Astrocyte (in vitro differentiated cells and primary cell): Measurements from ENCODE around the gene RTTN. TPM values are rescaled to one million over a fixed set of nuclear protein-coding genes. Genes with fewer than 3 reads are reported as not detected.
"Not testable (repeated sequence)": the region's sequence is repeated elsewhere in the genome, so short reads cannot be mapped to it uniquely, and the experiment has no call there.

ENCODE experiments used
- DNase-seq: peaks from one replicate; pipeline ENCODE4 v3.0.0-alpha.2; 2010; ENCODE audit warnings: low read depth
- FAIRE-seq: peaks from 2 replicates; lab custom pipeline; 2011; peaks lifted over from hg19 to GRCh38; lab: Jason Lieb, UNC
- H2AFZ ChIP-seq: 2 replicates; pipeline ENCODE4 v1.6.0; 2012; ENCODE audit warnings: low read depth, low read length, inconsistent platforms
- H3K27ac ChIP-seq: 2 replicates; pipeline ENCODE4 v1.5.1; 2011; ENCODE audit warnings: low read depth, low read length, inconsistent platforms
- H3K27me3 ChIP-seq: 2 replicates; pipeline ENCODE4 v1.6.0; 2011; ENCODE audit warnings: low read length, inconsistent platforms; ENCODE audit not compliant: insufficient read depth
- H3K36me3 ChIP-seq: 2 replicates; pipeline ENCODE4 v1.5.1; 2011; ENCODE audit warnings: low read length, inconsistent platforms; ENCODE audit not compliant: insufficient read depth
- H3K4me1 ChIP-seq: 2 replicates; pipeline ENCODE4 v1.5.1; 2011; ENCODE audit warnings: low read length, inconsistent platforms; ENCODE audit not compliant: insufficient read depth
- H3K4me2 ChIP-seq: 2 replicates; pipeline ENCODE4 v1.6.0; 2012; ENCODE audit warnings: low read length, inconsistent platforms
- H3K4me3 ChIP-seq: 2 replicates; pipeline ENCODE4 v1.5.1; 2011; ENCODE audit warnings: low read depth, mild to moderate bottlenecking, low read length, inconsistent platforms; ENCODE audit not compliant: insufficient read depth
- H3K79me2 ChIP-seq: 2 replicates; pipeline ENCODE4 v1.6.0; 2012; ENCODE audit warnings: mild to moderate bottlenecking, low read length, inconsistent platforms; ENCODE audit not compliant: insufficient read depth
- H3K9ac ChIP-seq: 2 replicates; pipeline ENCODE4 v1.6.0; 2012; ENCODE audit warnings: mild to moderate bottlenecking, low read length, inconsistent platforms
- H3K9me3 ChIP-seq: 2 replicates; pipeline ENCODE4 v1.5.1; 2012; ENCODE audit warnings: low read depth, mild to moderate bottlenecking, low read length, inconsistent platforms; ENCODE audit not compliant: insufficient read depth
- H4K20me1 ChIP-seq: 2 replicates; pipeline ENCODE4 v1.6.0; 2012; ENCODE audit warnings: low read length, inconsistent platforms; ENCODE audit not compliant: insufficient read depth
- H3K27ac Mint-ChIP-seq: one replicate; pipeline ENCODE4 v1.8.0; 2021; ENCODE audit warnings: mild to moderate bottlenecking, mixed read lengths; ENCODE audit not compliant: unreplicated experiment
- H3K27me3 Mint-ChIP-seq: one replicate; pipeline ENCODE4 v1.8.0; 2021; ENCODE audit warnings: low read depth, mixed read lengths; ENCODE audit not compliant: unreplicated experiment
- H3K36me3 Mint-ChIP-seq: one replicate; pipeline ENCODE4 v1.8.0; 2021; ENCODE audit warnings: low read depth, mixed read lengths; ENCODE audit not compliant: unreplicated experiment
- H3K4me1 Mint-ChIP-seq: one replicate; pipeline ENCODE4 v1.8.0; 2021; ENCODE audit warnings: low read depth, mixed read lengths; ENCODE audit not compliant: unreplicated experiment
- H3K4me3 Mint-ChIP-seq: one replicate; pipeline ENCODE4 v1.8.0; 2021; ENCODE audit warnings: mild to moderate bottlenecking, moderate library complexity, mixed read lengths; ENCODE audit not compliant: unreplicated experiment
- H3K9me3 Mint-ChIP-seq: one replicate; pipeline ENCODE4 v1.8.0; 2021; ENCODE audit warnings: mild to moderate bottlenecking, mixed read lengths; ENCODE audit not compliant: unreplicated experiment
- EZH2 ChIP-seq: IDR thresholded peaks from 2 replicates; pipeline ENCODE4 v1.6.1; 2012; ENCODE audit warnings: mild to moderate bottlenecking, low read length, inconsistent platforms; ENCODE audit not compliant: insufficient read depth
- total RNA-seq: library from RNA; stranded (reverse); gene quantifications from 2 replicates; pipeline ENCODE4 v1.2.1, GENCODE V29; 2021
- TF ChIP-seq, protein P1 (sequence below): IDR thresholded peaks from 2 replicates; pipeline ENCODE4 v1.5.1; 2011; ENCODE audit warnings: low read depth, mild to moderate bottlenecking, inconsistent platforms, low read length, moderate library complexity; ENCODE audit not compliant: insufficient read depth

RTTN gene
- total RNA-seq, 1 donor from 2014 or later, result 6.3 TPM

DNA sequence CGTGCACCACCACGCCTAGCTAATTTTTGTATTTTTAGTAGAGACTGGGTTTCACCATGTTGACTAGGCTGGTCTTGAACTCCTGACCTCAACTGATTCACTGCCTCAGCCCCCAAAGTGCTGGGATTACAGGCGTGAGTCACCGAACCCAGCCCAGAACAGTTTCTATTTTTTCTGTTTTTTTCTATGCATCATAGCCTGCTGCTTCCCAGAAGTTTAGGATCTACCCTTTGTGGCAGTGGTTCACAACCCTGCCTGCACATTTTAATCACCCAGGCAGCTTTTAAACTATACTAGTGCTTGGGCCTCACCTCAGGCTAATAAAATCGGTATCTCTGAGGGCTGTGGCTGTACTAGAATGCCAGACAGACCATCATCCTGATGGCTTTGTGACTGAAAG lies 43.6 kb upstream of the RTTN start:
- Histone ChIP-seq H3K9me3 (no peaks in the 10 kb centered on the region), H3K4me3 (no peak overlapping the region), H3K4me1 (no peaks in the 10 kb centered on the region), H4K20me1 (no peaks in the 10 kb centered on the region), H3K36me3 (no peaks in the 10 kb centered on the region), H3K4me2 (no peak overlapping the region), H3K27me3 (no peaks in the 10 kb centered on the region), H2AFZ (no peak overlapping the region), H3K9ac (no peak overlapping the region), H3K27ac (no peak overlapping the region), H3K79me2 (no peaks in the 10 kb centered on the region)
- no peaks in the 10 kb centered on the region for H3K27me3 Mint-ChIP-seq
- FAIRE-seq, result no peak
- DNase-seq, result peak; percentile 44
- no peaks in the 10 kb centered on the region for H3K36me3 Mint-ChIP-seq
- H3K27ac Mint-ChIP-seq, result no peak overlapping the region
- no peaks in the 10 kb centered on the region for H3K4me1 Mint-ChIP-seq
- no peak overlapping the region for H3K4me3 Mint-ChIP-seq
- no peak for TF ChIP-seq EZH2
- TF ChIP-seq, protein P1, sequence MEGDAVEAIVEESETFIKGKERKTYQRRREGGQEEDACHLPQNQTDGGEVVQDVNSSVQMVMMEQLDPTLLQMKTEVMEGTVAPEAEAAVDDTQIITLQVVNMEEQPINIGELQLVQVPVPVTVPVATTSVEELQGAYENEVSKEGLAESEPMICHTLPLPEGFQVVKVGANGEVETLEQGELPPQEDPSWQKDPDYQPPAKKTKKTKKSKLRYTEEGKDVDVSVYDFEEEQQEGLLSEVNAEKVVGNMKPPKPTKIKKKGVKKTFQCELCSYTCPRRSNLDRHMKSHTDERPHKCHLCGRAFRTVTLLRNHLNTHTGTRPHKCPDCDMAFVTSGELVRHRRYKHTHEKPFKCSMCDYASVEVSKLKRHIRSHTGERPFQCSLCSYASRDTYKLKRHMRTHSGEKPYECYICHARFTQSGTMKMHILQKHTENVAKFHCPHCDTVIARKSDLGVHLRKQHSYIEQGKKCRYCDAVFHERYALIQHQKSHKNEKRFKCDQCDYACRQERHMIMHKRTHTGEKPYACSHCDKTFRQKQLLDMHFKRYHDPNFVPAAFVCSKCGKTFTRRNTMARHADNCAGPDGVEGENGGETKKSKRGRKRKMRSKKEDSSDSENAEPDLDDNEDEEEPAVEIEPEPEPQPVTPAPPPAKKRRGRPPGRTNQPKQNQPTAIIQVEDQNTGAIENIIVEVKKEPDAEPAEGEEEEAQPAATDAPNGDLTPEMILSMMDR, result no peak
- peaks cover 3% of the 10 kb centered on the region for H3K9me3 Mint-ChIP-seq

DNA sequence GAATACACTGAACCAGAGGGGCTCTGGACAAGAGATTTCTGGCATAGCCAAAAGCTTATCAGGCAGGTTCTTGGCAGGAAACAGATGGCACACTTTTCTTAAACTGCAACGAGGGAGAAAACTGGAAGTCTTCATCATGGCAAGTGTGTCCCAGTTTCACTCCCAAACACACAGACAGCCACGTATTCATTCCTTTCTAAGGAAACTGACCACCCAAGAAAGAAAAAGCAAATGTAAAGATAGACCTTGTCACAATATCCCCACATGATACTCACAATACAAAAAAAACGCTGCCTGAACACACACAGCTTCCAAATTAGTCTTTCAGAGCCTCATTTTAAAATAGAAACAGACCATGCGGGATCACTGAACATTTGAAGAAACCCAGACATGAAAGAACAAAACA lies 40.6 kb upstream of the RTTN start:
- Histone ChIP-seq H3K27me3 (no peaks in the 10 kb centered on the region), H3K9ac (no peak overlapping the region), H4K20me1 (no peaks in the 10 kb centered on the region), H3K9me3 (no peaks in the 10 kb centered on the region), H3K4me1 (peaks cover 8% of the 10 kb centered on the region), H3K4me2 (peak overlapping the region; percentile 28), H3K27ac (no peak overlapping the region), H2AFZ (peak overlapping the region; percentile 80), H3K4me3 (no peak overlapping the region), H3K36me3 (no peaks in the 10 kb centered on the region), H3K79me2 (no peaks in the 10 kb centered on the region)
- Mint-ChIP-seq H3K9me3 (peaks cover 8% of the 10 kb centered on the region), H3K36me3 (no peaks in the 10 kb centered on the region), H3K27ac (no peak overlapping the region), H3K4me3 (no peak overlapping the region), H3K27me3 (no peaks in the 10 kb centered on the region), H3K4me1 (no peaks in the 10 kb centered on the region)
- no peak for DNase-seq
- FAIRE-seq, result peak; percentile 9
- no peak for TF ChIP-seq EZH2

DNA sequence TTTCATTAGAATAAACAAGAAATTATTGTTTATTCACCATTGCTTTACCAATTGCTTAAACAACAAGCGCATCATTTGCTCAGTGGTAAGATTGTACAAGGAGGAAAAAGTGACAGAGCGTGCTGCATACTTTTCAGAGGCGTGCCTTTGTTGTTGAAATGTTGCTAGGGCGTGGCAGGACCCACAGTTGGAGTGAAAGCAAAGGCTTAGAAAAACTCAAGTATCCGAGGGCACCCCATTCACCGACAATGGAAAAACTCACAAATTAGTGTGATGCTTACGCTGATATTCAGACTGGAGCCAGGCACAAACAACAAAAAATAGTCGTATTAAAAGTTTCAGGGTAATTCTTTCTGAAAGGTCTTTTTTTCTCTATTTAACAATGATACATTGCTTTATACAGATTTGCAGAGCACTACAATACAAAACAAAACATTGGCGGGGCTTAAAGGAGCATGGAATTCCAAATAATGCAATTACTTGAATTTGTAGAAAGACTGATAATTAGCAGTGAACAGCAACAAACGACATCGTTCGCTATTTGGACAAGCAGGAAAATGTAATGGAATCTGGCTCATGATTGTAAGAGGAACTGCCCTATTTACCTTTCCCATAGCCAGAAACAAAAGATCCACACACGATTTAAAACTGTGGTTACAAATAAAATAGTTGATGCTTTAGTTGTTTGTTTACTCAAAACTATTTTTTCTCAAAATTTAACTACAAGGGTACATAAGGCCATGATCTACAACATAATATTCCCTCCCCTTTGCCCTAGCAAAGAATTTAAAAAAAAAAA lies 37.8 kb upstream of the RTTN start:
- no peaks in the 10 kb centered on the region for H3K36me3 Mint-ChIP-seq
- FAIRE-seq (no peak), DNase-seq (peak; percentile 45)
- peaks cover 5% of the 10 kb centered on the region for H3K9me3 Mint-ChIP-seq
- H3K27ac Mint-ChIP-seq, result peak overlapping the region; percentile 44
- no peaks in the 10 kb centered on the region for H3K79me2 ChIP-seq
- H3K36me3 ChIP-seq, result no peaks in the 10 kb centered on the region
- H3K27me3 ChIP-seq, result no peaks in the 10 kb centered on the region
- no peaks in the 10 kb centered on the region for H4K20me1 ChIP-seq
- H3K4me3 Mint-ChIP-seq, result no peak overlapping the region
- H3K4me3 ChIP-seq, result peak overlapping the region; percentile 31
- peaks cover 4% of the 10 kb centered on the region for H3K27me3 Mint-ChIP-seq
- peaks cover 8% of the 10 kb centered on the region for H3K4me1 ChIP-seq
- no peak overlapping the region for H3K27ac ChIP-seq
- H3K9ac ChIP-seq, result peak overlapping the region; percentile 19
- H3K9me3 ChIP-seq, result no peaks in the 10 kb centered on the region
- H3K4me2 ChIP-seq, result peak overlapping the region; percentile 75
- no peaks in the 10 kb centered on the region for H3K4me1 Mint-ChIP-seq
- TF ChIP-seq EZH2, result no peak
- TF ChIP-seq, protein P1, result no peak
- H2AFZ ChIP-seq, result peak overlapping the region; percentile 3

DNA sequence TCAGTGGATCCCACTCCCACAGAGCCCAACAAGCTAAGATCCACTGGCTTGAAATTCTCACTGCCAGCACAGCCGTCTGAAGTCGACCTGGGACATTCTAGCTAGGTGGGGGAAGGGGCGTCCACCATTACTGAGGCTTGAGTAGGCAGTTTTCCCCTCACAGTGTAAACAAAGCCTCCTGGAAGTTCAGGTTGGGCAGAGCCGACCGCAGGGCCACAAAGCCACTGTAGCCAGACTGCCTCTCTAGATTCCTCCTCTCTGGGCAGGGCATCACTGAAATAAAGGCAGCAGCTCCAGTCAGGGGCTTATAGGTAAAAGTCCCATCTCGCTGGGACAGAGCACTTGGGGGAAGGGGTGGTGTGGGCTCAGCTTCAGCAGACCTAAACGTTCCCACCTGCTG lies 31.4 kb upstream of the RTTN start:
- not testable (repeated sequence) for H3K27me3 ChIP-seq, H3K27ac Mint-ChIP-seq, H3K27me3 Mint-ChIP-seq, H3K4me3 ChIP-seq, H3K4me2 ChIP-seq, H3K36me3 ChIP-seq, H3K9me3 ChIP-seq, H3K79me2 ChIP-seq, FAIRE-seq, H3K9me3 Mint-ChIP-seq, H3K27ac ChIP-seq, H3K9ac ChIP-seq, H2AFZ ChIP-seq, DNase-seq, H3K4me3 Mint-ChIP-seq, H4K20me1 ChIP-seq, H3K36me3 Mint-ChIP-seq
- H3K4me1 ChIP-seq, result peaks cover 14% of the 10 kb centered on the region
- H3K4me1 Mint-ChIP-seq, result peaks cover 13% of the 10 kb centered on the region
